CD4-positive, alpha-beta T cell treated with Interleukin-15 for 4 hours (primary cell): Measurements from ENCODE around the gene F9.

Experiments used
- DNase-seq: peaks from one replicate; pipeline ENCODE4 v3.0.0-alpha.2; 2020; ENCODE audit warnings: low spot score

The F9 gene

DNA sequence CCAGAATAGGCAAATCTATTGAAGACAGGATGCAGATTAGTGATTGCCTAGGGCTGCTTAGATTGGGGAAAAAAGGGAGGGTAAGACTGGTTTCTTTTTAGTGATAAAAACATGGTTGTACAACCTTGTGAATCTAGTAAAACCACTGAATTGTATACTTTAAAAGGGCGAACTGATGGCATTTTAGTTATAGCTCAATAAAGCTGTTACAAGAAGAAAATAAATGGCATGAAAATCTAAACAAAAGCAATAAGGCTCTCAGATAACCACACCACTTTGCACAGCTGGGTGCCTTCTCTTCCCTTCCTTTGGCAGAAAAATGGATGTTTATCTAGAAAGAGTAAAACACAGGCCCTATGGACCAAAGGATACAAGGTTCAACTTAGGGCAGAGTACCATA lies 69.6 kb downstream of the F9 start:
- no peak for DNase-seq
